OCI-LY7 (cell line): ENCODE results near the gene IMMP2L. TPM values are rescaled to one million over a fixed set of nuclear protein-coding genes. Genes with fewer than 3 reads are reported as not detected.
"Not testable (repeated sequence)": the region's sequence is repeated elsewhere in the genome, so short reads cannot be mapped to it uniquely, and the experiment has no call there.

Source experiments
- BruUV-seq: library from RNA; stranded (reverse); fragments of 400-500 nt; replicated peaks from 2 replicates; lab custom pipeline; 2021; lab: Mats Ljungman, UMichigan
- CTCF ChIA-PET: fragments of 300-600 bp; sonication (Branson Sonifier 250); formaldehyde crosslinking; loops from one replicate; lab custom pipeline; 2022; ENCODE audit warnings: antibody characterized with exemption; ENCODE audit not compliant: unreplicated experiment; lab: Charles Lee
- POLR2A ChIA-PET: fragments of 300-600 bp; sonication (Branson Sonifier 250); formaldehyde crosslinking; loops from one replicate; lab custom pipeline; 2022; ENCODE audit warnings: antibody characterized with exemption; lab: Charles Lee
- DNase-seq: peaks from one replicate; pipeline ENCODE4 v3.0.0-alpha.2; 2015; ENCODE audit warnings: low spot score
- H2AFZ ChIP-seq: fragments of 200-600 bp; sonication (generic), shearing (Covaris generic); 2 replicates; pipeline ENCODE4 v1.6.1; 2014; ENCODE audit warnings: mild to moderate bottlenecking, antibody characterized with exemption, low read length, moderate library complexity
- H3K27ac ChIP-seq: fragments of 200-600 bp; sonication (generic); 2 replicates; pipeline ENCODE4 v1.5.1; 2014; ENCODE audit warnings: mixed run types, low read depth, mild to moderate bottlenecking, moderate library complexity, low read length, inconsistent platforms; ENCODE audit not compliant: poor library complexity, severe bottlenecking
- H3K36me3 ChIP-seq: fragments of 200-600 bp; sonication (generic); 2 replicates; pipeline ENCODE4 v1.6.1; 2014; ENCODE audit warnings: mild to moderate bottlenecking, antibody characterized with exemption, low read length, moderate library complexity, mixed read lengths; ENCODE audit not compliant: insufficient read depth
- H3K4me1 ChIP-seq: fragments of 200-600 bp; sonication (generic); 2 replicates; pipeline ENCODE4 v1.5.1; 2014; ENCODE audit warnings: mild to moderate bottlenecking, low read length; ENCODE audit not compliant: insufficient read depth, poor library complexity, severe bottlenecking
- H3K4me2 ChIP-seq: fragments of 200-600 bp; sonication (generic); 2 replicates; pipeline ENCODE4 v1.6.1; 2014; ENCODE audit warnings: mild to moderate bottlenecking, low read length
- H3K4me3 ChIP-seq: fragments of 200-600 bp; sonication (generic); 2 replicates; pipeline ENCODE4 v1.5.1; 2014; ENCODE audit warnings: mild to moderate bottlenecking, low read depth, low read length; ENCODE audit not compliant: poor library complexity, severe bottlenecking
- H3K79me2 ChIP-seq: fragments of 200-600 bp; sonication (generic); 2 replicates; pipeline ENCODE4 v1.6.1; 2016; ENCODE audit warnings: low read depth, mild to moderate bottlenecking, low read length, moderate library complexity, mixed read lengths; ENCODE audit not compliant: insufficient read depth
- H3K9me2 ChIP-seq: fragments of 200-600 bp; sonication (generic); 2 replicates; pipeline ENCODE4 v1.6.1; 2016; ENCODE audit warnings: mild to moderate bottlenecking, low read length, mixed read lengths; ENCODE audit not compliant: insufficient read depth
- H3K9me3 ChIP-seq: fragments of 200-600 bp; sonication (generic); 2 replicates; pipeline ENCODE4 v1.6.1; 2014; ENCODE audit warnings: mild to moderate bottlenecking, mixed run types, low read length, mixed read lengths
- H4K20me1 ChIP-seq: fragments of 200-600 bp; sonication (generic); 2 replicates; pipeline ENCODE4 v1.6.1; 2014; ENCODE audit warnings: mild to moderate bottlenecking, antibody characterized with exemption, low read length, moderate library complexity, mixed read lengths; ENCODE audit not compliant: insufficient read depth
- CTCF ChIP-seq: fragments of 200-600 bp; sonication (generic); conservative IDR thresholded peaks from 2 replicates; pipeline ENCODE4 v1.5.1; 2014; ENCODE audit warnings: mild to moderate bottlenecking, antibody characterized with exemption, low read length, moderate library complexity, mixed read lengths
- EZH2phosphoT487 ChIP-seq: fragments of 200-600 bp; sonication (generic); IDR thresholded peaks from 2 replicates; pipeline ENCODE4 v1.6.1; 2018; ENCODE audit warnings: low read depth, borderline replicate concordance, mild to moderate bottlenecking, mixed run types, antibody characterized with exemption, low read length, moderate library complexity, mixed read lengths
- intact Hi-C: fragments of 100-400 bp; cut with micrococcal nuclease; formaldehyde crosslinking; loops from one replicate; pipeline ENCODE4 v1.10.0; 2022; ENCODE audit not compliant: unreplicated experiment
- total RNA-seq, 2 experiments: library from RNA; depleted of rRNA in 1 of 2; stranded (reverse); fragments of >200 nt in 1 of 2; shearing (Covaris generic) in 1 of 2; gene quantifications; 2 replicates each; pipeline ENCODE4 v1.2.3, GENCODE V29; 2014 to 2022

Gene IMMP2L
- total RNA-seq, 2 experiments from 2014 or later: 8.0 to 25.4 TPM

GRCh38 chr7:111256391-111256790 lies 305.9 kb downstream of the IMMP2L start:
- Histone ChIP-seq H3K9me3 (no peaks in the 10 kb centered on the region), H3K79me2 (no peaks in the 10 kb centered on the region), H3K36me3 (no peaks in the 10 kb centered on the region), H3K4me2 (no peak overlapping the region), H2AFZ (no peak overlapping the region), H3K4me1 (no peaks in the 10 kb centered on the region), H3K27ac (no peak overlapping the region), H3K4me3 (no peak overlapping the region), H3K9me2 (no peaks in the 10 kb centered on the region), H4K20me1 (no peaks in the 10 kb centered on the region)
- no peak for DNase-seq
- ChIA-PET CTCF (no interaction called here), POLR2A (no interaction called here)
- BruUV-seq: no TSS peak
- no peak for TF ChIP-seq EZH2phosphoT487
- no peak for TF ChIP-seq CTCF
- intact Hi-C loops: no loop called here

GRCh38 chr7:111255576-111255975 lies 306.7 kb downstream of the IMMP2L start:
- no peaks in the 10 kb centered on the region for H3K4me1 ChIP-seq
- TF ChIP-seq EZH2phosphoT487 (no peak), CTCF (no peak)
- no peak overlapping the region for H3K27ac ChIP-seq
- H4K20me1 ChIP-seq: no peaks in the 10 kb centered on the region
- no peaks in the 10 kb centered on the region for H3K79me2 ChIP-seq
- no peaks in the 10 kb centered on the region for H3K36me3 ChIP-seq
- no peak overlapping the region for H3K4me3 ChIP-seq
- no peaks in the 10 kb centered on the region for H3K9me2 ChIP-seq
- CTCF ChIA-PET: no interaction called here
- no peak for DNase-seq
- no peak overlapping the region for H2AFZ ChIP-seq
- no TSS peak for BruUV-seq
- no peak overlapping the region for H3K4me2 ChIP-seq
- H3K9me3 ChIP-seq: no peaks in the 10 kb centered on the region
- intact Hi-C loops: no loop called here
- POLR2A ChIA-PET: interaction anchor here (0.5 to 1.0 kb wide), 3 partner anchors 13 to 173 kb away, joined by 3 read pairs; no protein-coding TSS in a partner anchor

- BruUV-seq, intact Hi-C loops, H4K20me1 ChIP-seq, H2AFZ ChIP-seq, POLR2A ChIA-PET, H3K27ac ChIP-seq, DNase-seq, H3K79me2 ChIP-seq, H3K4me1 ChIP-seq, H3K4me2 ChIP-seq, H3K4me3 ChIP-seq, H3K9me3 ChIP-seq, H3K9me2 ChIP-seq, CTCF ChIA-PET, H3K36me3 ChIP-seq: not testable (repeated sequence)
These were observed 310.9 kb downstream of the IMMP2L start for GRCh38 chr7:111251365-111251764.

- H3K4me3 ChIP-seq, CTCF ChIA-PET, H4K20me1 ChIP-seq, BruUV-seq, DNase-seq, H3K36me3 ChIP-seq, H3K9me3 ChIP-seq, intact Hi-C loops, POLR2A ChIA-PET, H2AFZ ChIP-seq, H3K4me1 ChIP-seq, H3K27ac ChIP-seq, H3K79me2 ChIP-seq, H3K4me2 ChIP-seq, H3K9me2 ChIP-seq: not testable (repeated sequence)
These were observed 312.5 kb downstream of the IMMP2L start for GRCh38 chr7:111249807-111250206.
